RPMI7951 (cell line): ENCODE data around the gene SEC61A2. TPM values are rescaled to one million over a fixed set of nuclear protein-coding genes. Genes with fewer than 3 reads are reported as not detected.

Experiments
- DNase-seq: peaks from one replicate; pipeline ENCODE4 v3.0.0-alpha.2; 2012; ENCODE audit warnings: low read depth
- total RNA-seq: library from RNA; depleted of rRNA; stranded (reverse); fragments of >200 nt; shearing (Covaris generic); gene quantifications from 2 replicates; pipeline ENCODE4 v1.2.3, GENCODE V29; 2014; rRNA removed

The SEC61A2 gene
- total RNA-seq, 1 experiment from 2014 or later: 11.4 TPM

DNA sequence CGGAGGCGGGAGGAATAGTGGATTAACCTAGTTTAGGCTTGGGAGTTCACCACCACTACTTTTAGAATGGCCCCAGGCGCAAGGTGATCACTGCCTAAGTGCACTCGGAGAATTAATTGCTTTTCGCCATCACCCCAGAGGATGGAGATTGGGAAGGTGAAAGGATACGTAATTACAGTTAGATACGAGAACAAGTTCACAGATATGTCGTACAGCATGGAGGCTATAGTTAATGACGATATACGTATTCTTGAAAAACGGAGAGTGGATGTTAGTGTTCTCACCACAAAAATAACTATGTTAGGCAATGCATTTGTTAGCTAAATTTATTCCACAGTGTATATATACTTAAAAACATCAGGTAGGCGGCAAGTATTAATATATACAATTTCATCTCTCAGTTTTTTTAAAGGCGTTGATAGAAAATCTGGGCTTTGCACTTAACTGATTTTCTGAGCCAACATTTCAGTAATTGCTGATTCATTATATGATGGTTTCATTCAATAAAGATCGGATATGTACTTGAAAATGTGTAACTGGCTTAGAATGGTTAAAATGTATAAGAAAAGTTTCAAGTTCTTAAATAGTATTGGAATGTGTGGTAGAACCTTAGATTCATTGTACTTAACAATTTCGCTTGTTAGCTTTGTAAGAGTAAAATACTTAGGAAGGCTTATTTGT lies 67.2 kb downstream of the SEC61A2 start:
- DNase-seq: no peak

DNA sequence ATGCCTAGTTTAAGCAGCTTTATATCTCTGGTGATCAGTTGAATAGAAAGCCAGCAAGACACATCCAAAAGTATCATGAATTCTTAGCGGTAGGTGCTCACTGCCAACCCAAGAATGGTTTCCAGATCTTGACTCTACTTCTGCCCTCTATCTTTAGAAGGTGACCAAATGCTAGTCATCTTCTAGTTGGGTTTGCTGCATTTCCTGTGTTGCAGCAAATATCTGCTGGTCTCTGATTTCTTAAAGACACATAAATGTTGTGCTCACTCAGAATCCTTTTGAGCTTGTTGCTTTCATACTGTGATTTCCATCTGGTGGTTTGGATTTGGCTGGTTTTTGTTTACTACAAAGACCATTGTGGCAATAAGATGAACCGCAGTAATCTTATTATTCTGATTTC lies 68.7 kb downstream of the SEC61A2 start:
- no peak for DNase-seq

DNA sequence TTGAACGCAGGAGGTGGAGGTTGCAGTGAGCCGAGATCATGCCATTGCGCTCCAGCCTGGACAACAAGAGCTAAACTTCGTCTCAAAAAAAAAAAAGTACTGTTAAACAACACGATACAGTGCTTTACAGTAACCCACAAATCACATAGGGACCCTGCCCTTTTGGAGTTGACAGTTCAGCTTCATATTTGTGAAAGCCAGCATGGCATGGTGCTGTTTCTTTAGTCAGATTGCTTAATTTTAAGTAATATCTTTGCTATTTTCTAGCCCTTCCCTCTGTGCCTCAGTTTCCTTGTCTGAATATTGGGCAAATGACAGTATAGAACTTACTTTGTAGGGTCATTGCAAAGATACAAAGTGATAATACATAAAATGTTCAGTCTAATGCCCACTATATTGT lies 71.4 kb downstream of the SEC61A2 start:
- no peak for DNase-seq

DNA sequence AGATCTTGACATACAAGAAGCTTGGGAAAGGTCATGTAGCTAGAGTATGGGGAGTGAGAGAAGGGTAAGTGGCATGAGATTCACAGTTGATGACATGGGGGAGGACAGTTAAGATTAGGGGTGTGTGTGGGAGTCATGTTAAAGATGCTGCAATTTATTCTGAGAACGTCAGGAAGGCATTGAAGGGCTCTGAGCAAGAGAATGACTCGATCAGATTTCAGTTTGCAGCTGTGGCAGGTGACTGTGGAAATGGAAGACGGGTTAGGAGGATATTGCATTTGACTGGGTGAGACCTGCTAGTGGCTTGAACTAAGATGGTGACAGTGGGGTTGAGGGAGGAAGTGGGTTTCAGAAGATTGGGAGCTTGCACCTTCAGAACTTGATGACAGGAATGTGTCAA lies 72.1 kb downstream of the SEC61A2 start:
- DNase-seq: no peak

- DNase-seq: no peak
These were observed 72.7 kb downstream of the SEC61A2 start for GRCh38 chr10:12202226-12202625.

GRCh38 chr10:12205082-12205481 lies 75.6 kb downstream of the SEC61A2 start:
- no peak for DNase-seq

GRCh38 chr10:12207114-12207513 lies 77.6 kb downstream of the SEC61A2 start:
- no peak for DNase-seq

DNA sequence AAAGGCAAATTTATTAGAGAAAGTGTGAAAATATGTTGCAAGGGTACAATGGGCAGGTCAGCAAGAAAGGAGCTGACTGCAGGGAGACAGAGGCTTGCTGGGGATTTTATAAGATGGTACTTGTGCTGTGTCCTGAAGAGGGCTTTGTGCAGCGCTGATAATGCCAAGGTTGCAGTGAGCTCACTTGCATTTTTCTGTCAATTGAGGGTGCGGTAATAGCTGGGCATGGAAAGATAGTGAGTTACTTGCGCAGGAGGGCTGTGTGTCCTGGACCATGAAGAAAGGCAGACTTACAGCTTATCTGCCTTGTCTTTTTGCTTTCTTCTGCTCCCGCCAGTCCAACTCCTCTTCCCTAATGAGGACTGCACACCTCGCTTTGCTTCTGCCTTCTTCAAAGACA lies 79.0 kb downstream of the SEC61A2 start:
- DNase-seq: no peak

- DNase-seq: no peak
These were observed 83.0 kb downstream of the SEC61A2 start for GRCh38 chr10:12212454-12212853.

GRCh38 chr10:12213621-12214020 lies 84.1 kb downstream of the SEC61A2 start:
- DNase-seq: no peak

- DNase-seq: no peak
These were observed 84.6 kb downstream of the SEC61A2 start for GRCh38 chr10:12214093-12214492.

- peak; percentile 49 for DNase-seq
These were observed 85.3 kb downstream of the SEC61A2 start for GRCh38 chr10:12214763-12215218.

Other genes with a start within 250 kb of the SEC61A2 start
- gene UPF2, start 86.9 kb upstream of the SEC61A2 start, total RNA-seq: 13.3 and 14.4 TPM in 2 replicates
- gene DHTKD1, start 60.7 kb upstream of the SEC61A2 start, total RNA-seq: 25.1 and 40.3 TPM in 2 replicates
- 176 and 209 TPM in 2 replicates for gene NUDT5, start 66.2 kb downstream of the SEC61A2 start, total RNA-seq
- 217 and 219 TPM in 2 replicates for gene CDC123, start 66.5 kb downstream of the SEC61A2 start, total RNA-seq
- not detected in 2 replicates for gene CAMK1D, start 219.9 kb downstream of the SEC61A2 start, total RNA-seq